Measurements from ENCODE around the gene MLEC.

GRCh38 chr12:120666571-120667390, 20.2 kb upstream of the MLEC start:
- no peak for TF ChIP-seq CTCF (IDR thresholded peaks at IDR 0.05)
- TF ChIP-seq POLR2A (IDR thresholded peaks at IDR 0.05): no peak
